ENCODE results near the gene PHRF1. TPM values are rescaled to one million over a fixed set of nuclear protein-coding genes. Genes with fewer than 3 reads are reported as not detected.

Gene PHRF1
- total RNA-seq, 1 experiment from 2014 or later: 45.5 TPM

GRCh38 chr11:607020-607780 lies 30.9 kb downstream of the PHRF1 start:
- Histone ChIP-seq H3K79me2 (ENCODE audit: insufficient read depth, low read length) (peaks cover 21% of the 10 kb centered on the region; the same call in 1 of the 2 replicates), H2AFZ (ENCODE audit: low read depth, low read length, poor library complexity, severe bottlenecking) (no peak overlapping the region), H3K27me3 (ENCODE audit: insufficient read depth, low read length) (no peaks in the 10 kb centered on the region), H3K9me2 (ENCODE audit: insufficient read depth) (no peaks in the 10 kb centered on the region), H4K20me1 (ENCODE audit: insufficient read depth) (peaks cover 3% of the 10 kb centered on the region; the same call in 1 of the 2 replicates), H3K9ac (ENCODE audit: low read length) (no peak overlapping the region), H3K4me1 (ENCODE audit: control insufficient read depth in 1 of 2, insufficient read depth in 2 of 2, low read length in 2 of 2) (peaks cover 0 to under 1% of the 10 kb centered on the region in 2 experiments; a peak in 1 of 4 replicates), H3K4me3 (replicated peaks in 1 of 2; ENCODE audit: low read depth in 1 of 2, low read length in 2 of 2) (no peak overlapping the region), H3K36me3 (ENCODE audit: control insufficient read depth in 1 of 2, insufficient read depth in 2 of 2, low read length in 2 of 2) (peaks cover 46 to 56% of the 10 kb centered on the region in 2 experiments; a peak in 3 of 4 replicates), H3K9me3 (ENCODE audit: control insufficient read depth in 1 of 2, insufficient read depth in 1 of 2, low read depth in 1 of 2, low read length in 2 of 2) (no peaks in the 10 kb centered on the region), H3K4me2 (ENCODE audit: low read length) (no peak overlapping the region), H3K27ac (ENCODE audit: low read depth, low read length) (no peak overlapping the region)
- no TSS peak for BruUV-seq (replicated peaks)
- no peak for DNase-seq (ENCODE audit: low read depth, low spot score)
- RAD21 ChIA-PET (ENCODE audit: low non-redundant PET in 1 of 2, low total read pairs in 2 of 2, uncharacterized antibody in 2 of 2, unreplicated experiment in 2 of 2): no interaction called here
- intact Hi-C loops (cut with micrococcal nuclease): no loop called here
- no peak for TF ChIP-seq SIN3A (IDR thresholded peaks at IDR 0.05; ENCODE audit: low read depth)
- TF ChIP-seq ZFX (IDR thresholded peaks at IDR 0.05): no peak
- no peak for TF ChIP-seq YY1 (IDR thresholded peaks at IDR 0.05; ENCODE audit: extremely low read depth, insufficient replicate concordance, low read depth, low read length)
- TF ChIP-seq FOSL1 (IDR thresholded peaks at IDR 0.05; ENCODE audit: low read depth): no peak
- no peak for TF ChIP-seq ZNF274 (IDR thresholded peaks at IDR 0.05; ENCODE audit: low read depth, low read length)
- CTCF ChIA-PET: no interaction called here
- POLR2A ChIA-PET: no interaction called here
- no peak for ATAC-seq

- Histone ChIP-seq H3K9ac (ENCODE audit: low read length) (no peak overlapping the region), H4K20me1 (ENCODE audit: insufficient read depth) (peaks cover 8% of the 10 kb centered on the region; the same call in 1 of the 2 replicates), H3K4me3 (replicated peaks in 1 of 2; ENCODE audit: low read depth in 1 of 2, low read length in 2 of 2) (no peak overlapping the region), H3K9me3 (ENCODE audit: control insufficient read depth in 1 of 2, insufficient read depth in 1 of 2, low read depth in 1 of 2, low read length in 2 of 2) (no peaks in the 10 kb centered on the region), H3K79me2 (ENCODE audit: insufficient read depth, low read length) (peaks cover 15% of the 10 kb centered on the region; the same call in 1 of the 2 replicates), H3K4me2 (ENCODE audit: low read length) (no peak overlapping the region), H2AFZ (ENCODE audit: low read depth, low read length, poor library complexity, severe bottlenecking) (no peak overlapping the region), H3K27me3 (ENCODE audit: insufficient read depth, low read length) (no peaks in the 10 kb centered on the region), H3K36me3 (ENCODE audit: control insufficient read depth in 1 of 2, insufficient read depth in 2 of 2, low read length in 2 of 2) (peaks cover 42 to 56% of the 10 kb centered on the region in 2 experiments; a peak in 3 of 4 replicates), H3K4me1 (ENCODE audit: control insufficient read depth in 1 of 2, insufficient read depth in 2 of 2, low read length in 2 of 2) (peaks cover 3 to 10% of the 10 kb centered on the region in 2 experiments; a peak in 3 of 4 replicates), H3K27ac (ENCODE audit: low read depth, low read length) (no peak overlapping the region), H3K9me2 (ENCODE audit: insufficient read depth) (no peaks in the 10 kb centered on the region)
- RAD21 ChIA-PET (ENCODE audit: low non-redundant PET in 1 of 2, low total read pairs in 2 of 2, uncharacterized antibody in 2 of 2, unreplicated experiment in 2 of 2): no interaction called here
- ATAC-seq: no peak
- DNase-seq (ENCODE audit: low read depth, low spot score): no peak
- TF ChIP-seq ELF1 (IDR thresholded peaks at IDR 0.05; ENCODE audit: borderline replicate concordance, low read depth): no peak
- TF ChIP-seq EZH2phosphoT487 (IDR thresholded peaks at IDR 0.05; ENCODE audit: borderline replicate concordance): no peak
- TF ChIP-seq CEBPB (IDR thresholded peaks at IDR 0.05; ENCODE audit: low read depth): no peak
- no peak for TF ChIP-seq POLR2AphosphoS5 (IDR thresholded peaks at IDR 0.05; ENCODE audit: low read depth, low read length)
- TF ChIP-seq ZBTB33 (IDR thresholded peaks at IDR 0.05; ENCODE audit: extremely low read depth, insufficient replicate concordance, low read length): no peak
- TF ChIP-seq RAD21 (IDR thresholded peaks at IDR 0.05; ENCODE audit: low read depth): no peak
- no peak for TF ChIP-seq FOSL1 (IDR thresholded peaks at IDR 0.05; ENCODE audit: low read depth)
- TF ChIP-seq POLR2A (IDR thresholded peaks at IDR 0.05; ENCODE audit: borderline replicate concordance, extremely low read depth, insufficient read depth, insufficient read length): no peak
- TF ChIP-seq JUND (IDR thresholded peaks at IDR 0.05): no peak
- POLR2A ChIA-PET: no interaction called here
- BruUV-seq (replicated peaks): no TSS peak
- intact Hi-C loops (cut with micrococcal nuclease): no loop called here
- CTCF ChIA-PET: no interaction called here
Measured at GRCh38 chr11:607971-608659, 31.8 kb downstream of the PHRF1 start.

All from HCT116 (cell line).